Mesenchymal stem cell (in vitro differentiated cells and primary cell): ENCODE data around the gene URB2.

Experiments
- DNase-seq: peaks from one replicate; pipeline ENCODE4 v3.0.0-alpha.2; 2013
- H2AFZ ChIP-seq: one replicate; pipeline ENCODE4 v1.6.1; 2013; ENCODE audit warnings: low read depth, mild to moderate bottlenecking, control low read depth, inconsistent platforms, low read length, moderate library complexity
- H2AK5ac ChIP-seq: 2 replicates; pipeline ENCODE4 v1.6.1; 2013; ENCODE audit warnings: low read length, moderate library complexity, mild to moderate bottlenecking, inconsistent platforms; ENCODE audit not compliant: severe bottlenecking
- H2BK120ac ChIP-seq: one replicate; pipeline ENCODE4 v1.6.1; 2013; ENCODE audit warnings: low read depth, mild to moderate bottlenecking, inconsistent platforms, low read length, moderate library complexity
- H2BK12ac ChIP-seq, 2 experiments: one replicate each; pipeline ENCODE4 v1.6.1; 2013; ENCODE audit warnings: inconsistent platforms in 2 of 2, low read length in 2 of 2, mild to moderate bottlenecking in 2 of 2, moderate library complexity in 2 of 2, control low read depth in 1 of 2
- H2BK15ac ChIP-seq: one replicate; pipeline ENCODE4 v1.6.1; 2013; ENCODE audit warnings: mild to moderate bottlenecking, low read depth, inconsistent platforms; ENCODE audit not compliant: poor library complexity, severe bottlenecking
- H2BK5ac ChIP-seq: 2 replicates; pipeline ENCODE4 v1.6.1; 2013; ENCODE audit warnings: low read depth, mild to moderate bottlenecking, low read length, control low read depth, inconsistent platforms; ENCODE audit not compliant: poor library complexity, severe bottlenecking
- H3K14ac ChIP-seq, 2 experiments: one replicate each; pipeline ENCODE4 v1.6.1; 2013; ENCODE audit warnings: inconsistent platforms in 2 of 2, low read length in 2 of 2, control low read depth in 1 of 2, mild to moderate bottlenecking in 1 of 2, moderate library complexity in 1 of 2
- H3K18ac ChIP-seq, 2 experiments: one replicate each; pipeline ENCODE4 v1.6.1; 2013; ENCODE audit warnings: inconsistent platforms in 2 of 2, low read length in 2 of 2, control low read depth in 1 of 2, low read depth in 1 of 2, mild to moderate bottlenecking in 1 of 2
- H3K23ac ChIP-seq, 2 experiments: one replicate each; pipeline ENCODE4 v1.6.1; 2013; ENCODE audit warnings: inconsistent platforms in 2 of 2, low read length in 2 of 2, mild to moderate bottlenecking in 2 of 2, moderate library complexity in 2 of 2, control low read depth in 1 of 2
- H3K27ac ChIP-seq: 2 replicates; pipeline ENCODE4 v1.5.1; 2013; ENCODE audit warnings: mild to moderate bottlenecking, moderate library complexity, low read length, control low read depth, inconsistent platforms; ENCODE audit not compliant: poor library complexity, severe bottlenecking
- H3K27me3 ChIP-seq, 2 experiments: 2 replicates each; pipeline versions ENCODE4 v1.6.1 to v1.7.0; 2013; ENCODE audit warnings: low read length in 2 of 2, mild to moderate bottlenecking in 2 of 2, moderate library complexity in 2 of 2, control low read depth in 1 of 2, inconsistent platforms in 1 of 2; ENCODE audit not compliant: control insufficient read depth in 1 of 2, insufficient read depth in 1 of 2
- H3K36me3 ChIP-seq, 2 experiments: 2 replicates each; pipeline versions ENCODE4 v1.6.1 to v1.7.0; 2013; ENCODE audit warnings: low read length in 2 of 2, control low read depth in 1 of 2, inconsistent platforms in 1 of 2, low read depth in 1 of 2, mild to moderate bottlenecking in 1 of 2; ENCODE audit not compliant: insufficient read depth in 2 of 2, control insufficient read depth in 1 of 2
- H3K4ac ChIP-seq, 2 experiments: one replicate each; pipeline ENCODE4 v1.6.1; 2013; ENCODE audit warnings: inconsistent platforms in 2 of 2, low read length in 2 of 2, mild to moderate bottlenecking in 2 of 2, moderate library complexity in 2 of 2, control low read depth in 1 of 2, low read depth in 1 of 2
- H3K4me1 ChIP-seq: 2 replicates; pipeline ENCODE4 v1.6.1; 2013; ENCODE audit warnings: low read depth, low read length, control low read depth; ENCODE audit not compliant: control insufficient read depth, insufficient read depth
- H3K4me2 ChIP-seq: 2 replicates; pipeline ENCODE4 v1.6.1; 2013; ENCODE audit warnings: low read length, mild to moderate bottlenecking, inconsistent platforms; ENCODE audit not compliant: poor library complexity, severe bottlenecking
- H3K4me3 ChIP-seq, 2 experiments: 2 replicates each; pipeline versions ENCODE4 v1.5.1 to v1.7.0; 2013; ENCODE audit warnings: low read length in 2 of 2, mild to moderate bottlenecking in 2 of 2, control low read depth in 1 of 2, low read depth in 1 of 2; ENCODE audit not compliant: insufficient read depth in 1 of 2
- H3K79me1 ChIP-seq: replicated peaks from 2 replicates; pipeline ENCODE4 v1.6.1; 2013; ENCODE audit warnings: mild to moderate bottlenecking, control low read depth, low read length, inconsistent platforms; ENCODE audit not compliant: poor library complexity, severe bottlenecking
- H3K9ac ChIP-seq: 2 replicates; pipeline ENCODE4 v1.7.0; 2013; ENCODE audit warnings: mild to moderate bottlenecking, low read length, moderate library complexity
- H3K9me3 ChIP-seq: 2 replicates; pipeline ENCODE4 v1.7.0; 2013; ENCODE audit warnings: mild to moderate bottlenecking, low read length; ENCODE audit not compliant: control insufficient read depth
- H4K8ac ChIP-seq: one replicate; pipeline ENCODE4 v1.6.1; 2013; ENCODE audit warnings: inconsistent platforms, mild to moderate bottlenecking, low read length, moderate library complexity
- H4K91ac ChIP-seq: one replicate; pipeline ENCODE4 v1.6.1; 2013; ENCODE audit warnings: mild to moderate bottlenecking, low read length, inconsistent platforms
- WGBS: methylation state at CpG from one replicate; pipeline ENCODE4 v1.1.7; 2013; ENCODE audit warnings: mixed read lengths; 5-methylcytosine and 5-hydroxymethylcytosine counted together

Gene URB2

GRCh38 chr1:229614701-229615100 is 11.3 kb upstream of the URB2 start:
- no peak overlapping the region for H3K27ac ChIP-seq
- 97% methylated on average over 2 of the region's 2 CpGs for WGBS

DNA sequence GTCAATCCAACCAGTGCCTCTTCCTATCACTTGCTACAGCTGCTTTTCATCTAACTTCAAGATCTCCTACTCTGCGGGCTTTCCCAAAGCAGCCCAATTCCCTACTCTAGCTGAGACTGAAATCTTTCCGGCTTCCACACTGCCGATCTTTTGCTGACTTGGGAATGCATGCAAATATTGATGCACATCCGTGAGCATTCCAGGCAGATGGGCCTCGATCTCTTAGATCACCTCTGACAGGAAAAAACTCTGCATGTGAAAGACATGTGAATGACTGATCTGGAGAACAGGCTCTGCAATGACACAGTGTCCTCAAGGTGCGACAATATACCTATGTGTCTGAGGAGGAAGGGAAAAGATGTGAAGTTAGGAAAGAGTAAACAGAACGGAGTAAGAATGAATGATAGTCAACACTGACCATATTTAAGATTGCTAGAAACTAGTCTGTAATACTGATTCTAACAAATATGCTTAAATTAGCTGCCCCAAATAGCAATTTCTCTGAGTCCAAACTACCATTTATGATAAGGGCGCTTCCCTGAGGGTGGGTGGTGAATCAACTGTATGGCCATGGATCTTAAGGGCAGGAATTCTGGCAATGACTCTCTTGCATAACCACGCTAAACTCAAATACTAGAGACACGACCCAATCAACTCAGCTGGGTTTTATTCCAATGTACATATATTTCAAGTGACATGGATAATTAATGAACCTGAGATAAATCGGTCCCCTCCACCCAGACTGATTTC is 8.5 kb upstream of the URB2 start:
- Histone ChIP-seq H2BK5ac (no peak overlapping the region), H4K91ac (no peak overlapping the region), H4K8ac (no peak overlapping the region), H2BK120ac (no peak overlapping the region), H3K18ac (no peak overlapping the region), H3K23ac (no peak overlapping the region), H3K36me3 (peaks cover 3 to 19% of the 10 kb centered on the region in 2 experiments), H2BK15ac (no peak overlapping the region), H3K79me1 (peaks cover 35% of the 10 kb centered on the region), H3K4ac (no peak overlapping the region), H3K27ac (no peak overlapping the region), H3K9me3 (no peaks in the 10 kb centered on the region), H3K14ac (no peak overlapping the region), H2BK12ac (no peak overlapping the region), H3K9ac (no peak overlapping the region), H3K4me3 (no peak overlapping the region), H3K4me1 (no peaks in the 10 kb centered on the region), H3K27me3 (no peaks in the 10 kb centered on the region), H2AFZ (no peak overlapping the region), H3K4me2 (no peak overlapping the region), H2AK5ac (no peak overlapping the region)
- WGBS, result 93% methylated on average over 8 of the region's 11 CpGs
- DNase-seq, result no peak

More at GRCh38 chr1:229614701-229615100, 11.3 kb upstream of the URB2 start:
- H4K8ac ChIP-seq, result no peak overlapping the region
- H3K9ac ChIP-seq, result no peak overlapping the region
- H3K23ac ChIP-seq, result no peak overlapping the region
- H4K91ac ChIP-seq, result no peak overlapping the region
- no peaks in the 10 kb centered on the region for H3K4me1 ChIP-seq
- no peak overlapping the region for H3K4ac ChIP-seq
- no peak overlapping the region for H2BK5ac ChIP-seq
- no peak for DNase-seq
- H3K4me3 ChIP-seq, result no peak overlapping the region
- no peak overlapping the region for H2AK5ac ChIP-seq
- H3K79me1 ChIP-seq, result peaks cover 49% of the 10 kb centered on the region
- H3K4me2 ChIP-seq, result no peak overlapping the region
- no peak overlapping the region for H3K14ac ChIP-seq
- no peaks in the 10 kb centered on the region for H3K27me3 ChIP-seq
- no peak overlapping the region for H2BK12ac ChIP-seq
- H2AFZ ChIP-seq, result no peak overlapping the region
- H3K18ac ChIP-seq, result no peak overlapping the region
- no peak overlapping the region for H2BK120ac ChIP-seq
- no peaks in the 10 kb centered on the region for H3K9me3 ChIP-seq
- peaks cover 17 to 47% of the 10 kb centered on the region in 2 experiments for H3K36me3 ChIP-seq
- no peak overlapping the region for H2BK15ac ChIP-seq

DNA sequence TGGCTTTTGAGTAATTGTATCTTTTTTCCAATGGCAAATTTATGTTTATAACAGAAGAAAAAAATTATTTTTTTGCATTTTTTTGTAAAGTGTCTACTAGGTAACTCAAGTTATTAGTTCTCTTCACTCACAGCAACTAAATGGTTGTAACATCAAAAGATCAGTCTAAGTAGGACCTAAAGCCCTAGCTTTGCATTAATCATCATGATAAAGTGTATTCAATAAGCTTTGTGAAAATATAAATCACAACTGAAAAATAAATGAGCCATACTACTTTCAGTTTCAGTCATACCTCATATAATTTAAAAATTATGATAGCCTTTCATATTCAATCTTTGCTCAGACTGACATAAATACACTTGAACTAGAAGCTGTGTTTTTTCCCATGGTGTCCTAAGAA is 7.0 kb upstream of the URB2 start:
- no peak for DNase-seq
- Histone ChIP-seq H3K14ac (no peak overlapping the region), H3K4ac (no peak overlapping the region), H3K36me3 (peaks cover 3 to 4% of the 10 kb centered on the region in 2 experiments), H3K23ac (no peak overlapping the region), H2AFZ (no peak overlapping the region), H2BK15ac (no peak overlapping the region), H3K18ac (no peak overlapping the region), H2AK5ac (no peak overlapping the region), H3K27me3 (no peaks in the 10 kb centered on the region), H3K27ac (no peak overlapping the region), H4K91ac (no peak overlapping the region), H3K4me2 (no peak overlapping the region), H3K79me1 (peaks cover 25% of the 10 kb centered on the region), H2BK120ac (no peak overlapping the region), H2BK12ac (no peak overlapping the region), H3K9me3 (no peaks in the 10 kb centered on the region), H3K4me3 (no peak overlapping the region), H3K4me1 (no peaks in the 10 kb centered on the region), H4K8ac (no peak overlapping the region), H2BK5ac (no peak overlapping the region), H3K9ac (no peak overlapping the region)

DNA sequence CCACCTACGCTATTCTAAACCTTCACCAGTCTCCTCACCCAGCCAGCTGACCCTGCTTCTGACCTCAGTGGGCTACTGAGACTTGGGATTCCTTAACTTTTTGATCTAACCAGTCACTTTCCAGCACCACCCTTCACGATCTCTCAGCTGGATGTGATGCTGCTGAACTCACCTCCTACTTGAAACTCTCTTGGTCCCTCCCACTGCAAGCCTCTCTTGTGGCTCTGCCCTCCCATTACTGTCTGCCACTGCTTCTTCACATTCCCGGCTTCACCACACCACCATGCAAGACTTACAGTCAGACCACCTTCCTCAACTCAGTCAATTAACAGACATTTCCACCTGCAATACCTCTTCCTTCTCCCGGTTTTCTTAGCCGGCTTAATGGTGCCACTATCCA is 6.4 kb upstream of the URB2 start:
- H3K4me1 ChIP-seq, result peaks cover under 1% of the 10 kb centered on the region
- no peak overlapping the region for H2BK15ac ChIP-seq
- H2BK12ac ChIP-seq, result no peak overlapping the region
- H3K4ac ChIP-seq, result no peak overlapping the region
- no peak overlapping the region for H3K27ac ChIP-seq
- no peak overlapping the region for H3K18ac ChIP-seq
- no peak overlapping the region for H4K91ac ChIP-seq
- no peak overlapping the region for H3K23ac ChIP-seq
- no peak overlapping the region for H2BK120ac ChIP-seq
- no peak overlapping the region for H2AFZ ChIP-seq
- H3K36me3 ChIP-seq, result no peaks in the 10 kb centered on the region
- H2BK5ac ChIP-seq, result no peak overlapping the region
- no peaks in the 10 kb centered on the region for H3K27me3 ChIP-seq
- H4K8ac ChIP-seq, result no peak overlapping the region
- no peak overlapping the region for H3K14ac ChIP-seq
- H2AK5ac ChIP-seq, result no peak overlapping the region
- H3K9me3 ChIP-seq, result no peaks in the 10 kb centered on the region
- no peak overlapping the region for H3K9ac ChIP-seq
- 81% methylated on average over 5 of the region's 5 CpGs for WGBS
- no peak overlapping the region for H3K4me2 ChIP-seq
- no peak overlapping the region for H3K4me3 ChIP-seq
- peaks cover 20% of the 10 kb centered on the region for H3K79me1 ChIP-seq
- no peak for DNase-seq
